Motor neuron (in vitro differentiated cells): ENCODE results near the gene MME. TPM values are rescaled to one million over a fixed set of nuclear protein-coding genes. Genes with fewer than 3 reads are reported as not detected.

Source experiments
- ATAC-seq, 8 experiments: fragments of 200-7000 bp; cut with Tn5 transposase; replicated peaks in 6 of 8; 2 replicates each; pipeline ENCODE4 v1.8.0; 2021; ENCODE audit warnings: mild to moderate bottlenecking in 8 of 8, moderate library complexity in 8 of 8
- H3K27ac ChIP-seq, 2 donors: fragments of 250-450 bp; sonication (Bioruptor Pico); 2 replicates each; pipeline ENCODE4 v1.9.0; 2021; ENCODE audit warnings: antibody characterized with exemption in 2 of 2, mild to moderate bottlenecking in 2 of 2, moderate library complexity in 1 of 2
- H3K4me1 ChIP-seq, 2 donors: fragments of 250-450 bp; sonication (Bioruptor Pico); replicated peaks in 1 of 2; 2 replicates each; pipeline ENCODE4 v1.6.1; 2021; ENCODE audit warnings: antibody characterized with exemption in 2 of 2, mild to moderate bottlenecking in 2 of 2, moderate library complexity in 1 of 2
- H3K4me3 ChIP-seq, 5 donors: fragments of 250-450 bp; sonication (Bioruptor Pico); 2 replicates each; pipeline ENCODE4 v1.9.0; 2021; ENCODE audit warnings: antibody characterized with exemption in 5 of 5, mild to moderate bottlenecking in 5 of 5, moderate library complexity in 4 of 5
- WGBS, 10 experiments: fragments of 450-650 bp; shearing (Covaris generic); methylation state at CpG; one replicate each; pipeline ENCODE4 v1.0.0; 2022; 5-methylcytosine and 5-hydroxymethylcytosine counted together
- in situ Hi-C, 9 experiments: fragments of 400-800 bp; cut with MboI; loops; one replicate each; pipeline ENCODE4 v1.15.0; 2021; ENCODE audit warnings: low sequenced_read_pairs in 9 of 9, low pct_unique_long_range_greater_than_20kb in 2 of 9; ENCODE audit not compliant: unreplicated experiment in 9 of 9
- total RNA-seq, 8 experiments: library from RNA; unstranded; fragments of 300-600 nt; gene quantifications; 2 replicates each; pipeline versions ENCODE4 v1.2.3 to v1.2.4, GENCODE V29; 2022

MME gene
- total RNA-seq, 8 experiments from 2014 or later: 0.49 to 47.3 (median 1.2) TPM

- ATAC-seq: peak in 2 of 8 experiments; percentile 7 to 9
- Histone ChIP-seq H3K4me1 (no peaks in the 10 kb centered on the region), H3K27ac (no peak overlapping the region), H3K4me3 (no peak overlapping the region)
- WGBS, 10 experiments: 0 to 100% (median 89%) methylated on average over 1 to 3 of the region's 3 CpGs; no CpG with 5 or more reads in 2 of the 10 experiments
- in situ Hi-C loops: no loop called here
Measured at GRCh38 chr3:155069729-155070128, 10.4 kb upstream of the MME start.

- in situ Hi-C loops: no loop called here
- Histone ChIP-seq H3K27ac (no peak overlapping the region), H3K4me1 (no peaks in the 10 kb centered on the region), H3K4me3 (no peak overlapping the region)
- no peak for ATAC-seq
- 6 to 100% (median 77%) methylated on average over 1 to 2 of the region's 2 CpGs; no CpG with 5 or more reads in 2 of the 10 experiments for WGBS, 10 experiments
Measured at GRCh38 chr3:155070316-155070715, 9.8 kb upstream of the MME start.

- peak in 3 of 8 experiments; percentile 96 to 98 (median 96) for ATAC-seq
- in situ Hi-C loops: no loop called here
- no peak overlapping the region for H3K27ac ChIP-seq
- no peak overlapping the region for H3K4me3 ChIP-seq
- WGBS, 10 experiments: 0 to 100% (median 87%) methylated on average over 4 to 8 of the region's 8 CpGs; no CpG with 5 or more reads in 4 of the 10 experiments
- H3K4me1 ChIP-seq: no peaks in the 10 kb centered on the region
Measured at GRCh38 chr3:155070932-155071387, 9.2 kb upstream of the MME start.

GRCh38 chr3:155075200-155075599 lies 4.9 kb upstream of the MME start:
- ATAC-seq: no peak
- H3K4me3 ChIP-seq: no peak overlapping the region
- no peak overlapping the region for H3K27ac ChIP-seq
- peaks cover 0 to 3% of the 10 kb centered on the region in 2 donors for H3K4me1 ChIP-seq
- in situ Hi-C loops: loop anchor here in 1 of 9 experiments (25.0 kb wide), 2 partner anchors 237 to 313 kb away; no protein-coding TSS in a partner anchor

GRCh38 chr3:155076888-155077287 lies 3.2 kb upstream of the MME start:
- ATAC-seq: no peak
- 80 to 100% (median 95%) methylated on average over 1 to 4 of the region's 4 CpGs; no CpG with 5 or more reads in 2 of the 10 experiments for WGBS, 10 experiments

GRCh38 chr3:155078711-155079467 lies 1.2 kb upstream of the MME start:
- peak in 6 of 8 experiments; percentile 4 to 18 (median 11) for ATAC-seq
- no peak overlapping the region for H3K27ac ChIP-seq
- in situ Hi-C loops: loop anchor here in 1 of 9 experiments (25.0 kb wide), 2 partner anchors 233 to 317 kb away; no protein-coding TSS in a partner anchor
- WGBS, 10 experiments: 6 to 22% (median 12%) methylated on average over 5 to 18 of the region's 18 CpGs
- peak overlapping the region; percentile 37 to 57 (median 48) for H3K4me3 ChIP-seq
- peaks cover 0 to 3% of the 10 kb centered on the region in 2 donors for H3K4me1 ChIP-seq

More at GRCh38 chr3:155076888-155077287, 3.2 kb upstream of the MME start:
- Histone ChIP-seq H3K4me1 (peaks cover 0 to 3% of the 10 kb centered on the region in 2 donors), H3K4me3 (no peak overlapping the region), H3K27ac (no peak overlapping the region)
- in situ Hi-C loops: loop anchor here in 1 of 9 experiments (25.0 kb wide), 2 partner anchors 235 to 315 kb away; no protein-coding TSS in a partner anchor

GRCh38 chr3:155079468-155079745 lies 712 bp upstream of the MME start:
- ATAC-seq: peak; percentile 51 to 79 (median 70)
- no peak overlapping the region for H3K27ac ChIP-seq
- in situ Hi-C loops: loop anchor here in 1 of 9 experiments (25.0 kb wide), 2 partner anchors 233 to 317 kb away; no protein-coding TSS in a partner anchor
- peaks cover 0 to 3% of the 10 kb centered on the region in 2 donors for H3K4me1 ChIP-seq
- peak overlapping the region; percentile 37 to 57 (median 48) for H3K4me3 ChIP-seq
- no CpG with 5 or more reads among the region's 21 CpGs for WGBS, 10 experiments

- peak overlapping the region in 1 of 5 donors; percentile 48 for H3K4me3 ChIP-seq
- WGBS, 10 experiments: 0 to 27% (median 17%) methylated on average over 3 to 8 of the region's 8 CpGs; no CpG with 5 or more reads in 2 of the 10 experiments
- no peak overlapping the region for H3K27ac ChIP-seq
- in situ Hi-C loops: loop anchor here in 1 of 9 experiments (25.0 kb wide), 2 partner anchors 232 to 318 kb away; no protein-coding TSS in a partner anchor
- peaks cover 0 to 3% of the 10 kb centered on the region in 2 donors for H3K4me1 ChIP-seq
- no peak for ATAC-seq
Measured at GRCh38 chr3:155080692-155081091, 573 bp downstream of the MME start.

GRCh38 chr3:155083313-155083905 lies 3.3 kb downstream of the MME start:
- Histone ChIP-seq H3K27ac (no peak overlapping the region), H3K4me3 (no peak overlapping the region), H3K4me1 (peaks cover 0 to 3% of the 10 kb centered on the region in 2 donors)
- 33 to 100% (median 60%) methylated on average over 1 to 2 of the region's 2 CpGs for WGBS, 10 experiments
- in situ Hi-C loops: loop anchor here in 1 of 9 experiments (25.0 kb wide), 2 partner anchors 229 to 321 kb away; no protein-coding TSS in a partner anchor
- ATAC-seq: no peak

GRCh38 chr3:155084567-155084966 lies 4.4 kb downstream of the MME start:
- H3K4me3 ChIP-seq: no peak overlapping the region
- in situ Hi-C loops: loop anchor here in 1 of 9 experiments (25.0 kb wide), 2 partner anchors 228 to 322 kb away; no protein-coding TSS in a partner anchor
- no peaks in the 10 kb centered on the region for H3K4me1 ChIP-seq
- 0 to 78% (median 43%) methylated on average over 1 to 2 of the region's 2 CpGs for WGBS, 10 experiments
- H3K27ac ChIP-seq: no peak overlapping the region
- ATAC-seq: no peak

GRCh38 chr3:155086051-155086450 lies 5.9 kb downstream of the MME start:
- Histone ChIP-seq H3K4me1 (no peaks in the 10 kb centered on the region), H3K4me3 (no peak overlapping the region), H3K27ac (no peak overlapping the region)
- in situ Hi-C loops: loop anchor here in 1 of 9 experiments (25.0 kb wide), 2 partner anchors 226 to 324 kb away; no protein-coding TSS in a partner anchor
- 80 to 100% (median 100%) methylated on average over 1 of the region's 1 CpG; no CpG with 5 or more reads in 2 of the 10 experiments for WGBS, 10 experiments
- ATAC-seq: no peak

GRCh38 chr3:155088706-155089345 lies 8.7 kb downstream of the MME start:
- 71 to 100% (median 92%) methylated on average over 1 to 2 of the region's 2 CpGs; no CpG with 5 or more reads in 2 of the 10 experiments for WGBS, 10 experiments
- ATAC-seq: no peak
- in situ Hi-C loops: loop anchor here in 1 of 9 experiments (25.0 kb wide), 2 partner anchors 223 to 327 kb away; no protein-coding TSS in a partner anchor
- H3K27ac ChIP-seq: no peak overlapping the region
- H3K4me1 ChIP-seq: no peaks in the 10 kb centered on the region
- H3K4me3 ChIP-seq: no peak overlapping the region
